ENCODE results near the gene LHFPL4.
A peak's percentile ranks its signal among the peaks of the same experiment; 100 is the strongest.
"Not testable (repeated sequence)": the region's sequence is repeated elsewhere in the genome, so short reads cannot be mapped to it uniquely, and the experiment has no call there.

The LHFPL4 gene

DNA sequence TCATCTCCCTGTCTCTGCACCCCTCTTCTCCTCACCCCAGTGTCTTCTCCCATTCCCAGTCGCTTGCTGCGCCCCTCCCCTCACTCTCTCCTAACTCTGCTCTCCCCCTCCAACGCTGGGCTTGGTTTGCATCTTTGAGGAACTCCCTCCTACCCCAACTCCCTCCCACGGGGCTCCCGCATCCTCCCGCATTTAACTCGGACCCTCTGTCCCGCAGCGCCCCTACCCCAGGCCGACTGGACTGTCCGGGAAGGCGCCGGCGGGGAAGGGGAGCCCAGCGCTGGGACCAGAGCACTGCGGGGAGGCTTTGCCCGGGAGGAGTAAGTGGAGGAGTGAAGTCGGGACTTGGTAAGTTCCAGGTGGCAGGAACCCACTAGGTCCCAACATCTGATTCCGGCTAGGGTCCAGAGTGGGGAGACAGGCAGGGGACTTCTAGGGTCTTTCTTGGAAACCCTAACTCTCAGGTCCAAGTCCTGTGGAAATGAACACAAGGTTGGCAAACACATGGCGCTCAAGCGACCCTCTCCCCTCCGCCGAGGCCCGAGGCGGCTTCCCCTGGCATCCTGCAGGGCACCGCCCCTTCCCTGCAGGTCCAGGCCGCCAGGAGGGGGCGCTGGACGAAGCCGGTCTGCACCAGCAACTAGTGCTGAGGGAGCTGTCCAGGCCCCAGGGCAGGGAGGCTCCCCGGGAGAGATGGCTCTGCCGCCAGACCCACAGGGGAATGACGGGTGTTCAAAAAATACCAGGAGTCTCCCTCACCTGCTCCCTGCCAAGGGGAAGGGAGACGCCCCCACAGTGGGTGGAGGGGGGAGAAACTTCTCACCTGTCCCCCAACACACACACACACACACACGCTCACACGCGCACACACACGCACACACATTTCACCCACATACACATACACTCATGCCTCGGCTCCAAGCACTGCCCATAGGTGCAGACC is 53.2 kb downstream of the LHFPL4 start:
- H3K36me3 ChIP-seq (ENCODE audit: control insufficient read depth, insufficient read depth, low read length): no peaks in the 10 kb centered on the region
- peaks cover 13% of the 10 kb centered on the region for H3K4me1 ChIP-seq (ENCODE audit: control insufficient read depth, insufficient read depth, low read length, poor library complexity, severe bottlenecking)
- WGBS, 2 experiments (ENCODE audit: insufficient coverage in 2 of 2): 2 to 4% methylated on average over 19 to 26 of the region's 39 CpGs
- peak overlapping the region; percentile 19 for H3K4me3 ChIP-seq (ENCODE audit: extremely low read depth, insufficient read depth, low read length, poor library complexity, severe bottlenecking)
- no peak overlapping the region for H3K27ac ChIP-seq (ENCODE audit: low read depth, low read length, severe bottlenecking)
- H3K9me3 ChIP-seq (ENCODE audit: control insufficient read depth, low read length): no peaks in the 10 kb centered on the region

DNA sequence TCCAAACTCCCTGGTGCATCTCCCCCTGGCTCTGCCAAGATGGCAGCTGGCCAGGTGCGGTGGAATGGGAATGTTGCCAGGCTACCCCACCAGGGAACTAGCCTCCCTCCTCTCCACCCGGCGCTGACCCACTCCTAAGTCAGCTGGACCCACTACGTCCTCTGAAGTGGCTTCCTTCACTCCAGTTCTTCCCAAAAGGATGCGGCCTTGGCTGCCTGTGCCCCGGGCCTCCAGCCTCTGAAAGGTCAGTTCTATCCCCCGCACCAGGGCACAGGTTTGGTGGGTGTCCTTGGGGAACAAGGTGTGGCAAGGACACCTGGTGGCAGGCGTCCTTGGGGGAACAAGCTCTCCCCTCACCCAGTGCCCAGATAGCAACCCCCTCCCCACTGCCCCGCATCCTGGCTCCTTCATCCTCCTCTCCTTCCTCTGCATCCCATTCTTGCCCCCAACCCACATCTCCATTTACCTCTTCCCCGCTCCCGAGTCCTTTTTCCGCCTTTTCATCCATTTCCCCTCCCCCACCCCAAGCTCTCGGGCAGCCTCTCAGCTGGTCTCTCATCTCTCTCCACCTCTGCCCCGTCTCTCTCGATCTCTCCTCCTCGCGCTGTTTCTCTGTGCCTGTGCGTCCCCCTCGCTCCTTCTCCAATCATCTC is 54.0 kb downstream of the LHFPL4 start:
- no peaks in the 10 kb centered on the region for H3K36me3 ChIP-seq (ENCODE audit: control insufficient read depth, insufficient read depth, low read length)
- no peaks in the 10 kb centered on the region for H3K9me3 ChIP-seq (ENCODE audit: control insufficient read depth, low read length)
- H3K4me1 ChIP-seq (ENCODE audit: control insufficient read depth, insufficient read depth, low read length, poor library complexity, severe bottlenecking): peaks cover 13% of the 10 kb centered on the region
- WGBS, 2 experiments (ENCODE audit: insufficient coverage in 2 of 2): 39 to 40% methylated on average over 17 to 18 of the region's 19 CpGs
- H3K4me3 ChIP-seq (ENCODE audit: extremely low read depth, insufficient read depth, low read length, poor library complexity, severe bottlenecking): peak overlapping the region; percentile 19
- H3K27ac ChIP-seq (ENCODE audit: low read depth, low read length, severe bottlenecking): no peak overlapping the region

DNA sequence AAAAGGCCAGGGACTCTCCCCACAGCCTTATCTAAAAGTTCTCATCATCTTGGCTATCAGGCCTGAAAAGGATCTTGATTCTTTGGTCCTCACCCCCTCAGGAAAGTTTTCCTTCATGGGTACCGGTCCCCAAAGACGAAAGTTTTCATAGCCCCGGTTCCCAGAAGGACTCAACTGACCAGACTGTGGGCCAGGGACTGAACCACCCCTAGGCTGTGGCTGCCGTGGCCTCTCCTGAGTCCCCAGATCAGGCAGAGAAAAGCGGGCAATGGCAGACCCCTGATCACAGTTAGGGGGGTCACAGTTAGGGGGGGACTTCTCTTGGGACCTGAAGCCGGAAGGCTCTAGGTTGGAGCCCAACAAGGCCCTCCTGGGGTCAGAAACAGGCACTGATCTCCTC is 54.8 kb downstream of the LHFPL4 start:
- Histone ChIP-seq H3K9me3 (ENCODE audit: control insufficient read depth, low read length) (no peaks in the 10 kb centered on the region), H3K27ac (ENCODE audit: low read depth, low read length, severe bottlenecking) (no peak overlapping the region), H3K36me3 (ENCODE audit: control insufficient read depth, insufficient read depth, low read length) (no peaks in the 10 kb centered on the region), H3K4me1 (ENCODE audit: control insufficient read depth, insufficient read depth, low read length, poor library complexity, severe bottlenecking) (peaks cover 13% of the 10 kb centered on the region), H3K4me3 (ENCODE audit: extremely low read depth, insufficient read depth, low read length, poor library complexity, severe bottlenecking) (no peak overlapping the region)
- 91 to 100% methylated on average over 4 to 6 of the region's 6 CpGs for WGBS, 2 experiments (ENCODE audit: insufficient coverage in 2 of 2)

DNA sequence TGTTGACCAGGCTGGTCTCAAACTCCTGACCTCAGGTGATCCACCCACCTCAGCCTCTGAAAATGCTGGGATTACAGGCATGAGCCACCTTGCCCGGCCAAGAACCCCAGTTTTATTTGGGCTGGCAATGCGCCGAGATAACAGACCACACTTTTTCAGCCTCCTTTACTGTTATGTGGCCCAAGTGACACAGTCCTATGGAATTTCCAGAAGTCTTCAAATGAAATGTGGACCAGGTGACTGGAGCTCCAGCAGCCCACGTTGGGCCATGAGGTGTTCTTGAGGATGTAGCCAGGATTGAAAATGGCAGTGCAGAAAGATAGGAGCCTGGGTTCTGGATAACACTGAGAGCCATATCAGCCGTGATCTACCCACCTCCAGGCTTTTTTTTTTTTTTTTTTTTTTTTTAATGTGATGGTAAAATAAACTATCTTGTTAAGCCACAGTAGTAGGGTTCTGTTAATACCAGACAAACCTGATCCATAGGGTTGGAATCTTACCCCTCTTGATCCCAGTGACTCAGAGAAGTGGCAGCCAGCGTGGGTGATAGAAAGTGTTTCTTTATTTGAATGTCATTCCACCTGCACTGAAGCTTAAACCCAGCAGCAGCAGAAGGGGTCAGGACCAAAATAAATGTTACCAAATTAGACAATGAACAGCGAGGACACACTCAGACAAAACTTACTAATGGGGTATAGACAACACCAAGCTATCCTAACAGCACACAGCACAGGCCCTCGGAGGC is 55.6 kb downstream of the LHFPL4 start:
- peaks cover 13% of the 10 kb centered on the region for H3K4me1 ChIP-seq (ENCODE audit: control insufficient read depth, insufficient read depth, low read length, poor library complexity, severe bottlenecking)
- no peaks in the 10 kb centered on the region for H3K9me3 ChIP-seq (ENCODE audit: control insufficient read depth, low read length)
- WGBS, 2 experiments (ENCODE audit: insufficient coverage in 2 of 2): 79 to 85% methylated on average over 4 to 6 of the region's 8 CpGs
- H3K27ac ChIP-seq (ENCODE audit: low read depth, low read length, severe bottlenecking): no peak overlapping the region
- no peaks in the 10 kb centered on the region for H3K36me3 ChIP-seq (ENCODE audit: control insufficient read depth, insufficient read depth, low read length)
- no peak overlapping the region for H3K4me3 ChIP-seq (ENCODE audit: extremely low read depth, insufficient read depth, low read length, poor library complexity, severe bottlenecking)

- H3K27ac ChIP-seq (ENCODE audit: low read depth, low read length, severe bottlenecking): no peak overlapping the region
- H3K4me3 ChIP-seq (ENCODE audit: extremely low read depth, insufficient read depth, low read length, poor library complexity, severe bottlenecking): no peak overlapping the region
- WGBS, 2 experiments (ENCODE audit: insufficient coverage in 2 of 2): 86 to 87% methylated on average over 6 of the region's 6 CpGs
- peaks cover 13% of the 10 kb centered on the region for H3K4me1 ChIP-seq (ENCODE audit: control insufficient read depth, insufficient read depth, low read length, poor library complexity, severe bottlenecking)
- no peaks in the 10 kb centered on the region for H3K36me3 ChIP-seq (ENCODE audit: control insufficient read depth, insufficient read depth, low read length)
- no peaks in the 10 kb centered on the region for H3K9me3 ChIP-seq (ENCODE audit: control insufficient read depth, low read length)
Measured at GRCh38 chr3:9496893-9497292, 56.7 kb downstream of the LHFPL4 start.

GRCh38 chr3:9494036-9494435 is 59.6 kb downstream of the LHFPL4 start:
- 95% methylated on average over 14 of the region's 15 CpGs for WGBS, 2 experiments (ENCODE audit: insufficient coverage in 2 of 2)
- not testable (repeated sequence) for H3K4me1 ChIP-seq (ENCODE audit: control insufficient read depth, insufficient read depth, low read length, poor library complexity, severe bottlenecking); H3K36me3 ChIP-seq (ENCODE audit: control insufficient read depth, insufficient read depth, low read length); H3K9me3 ChIP-seq (ENCODE audit: control insufficient read depth, low read length); H3K4me3 ChIP-seq (ENCODE audit: extremely low read depth, insufficient read depth, low read length, poor library complexity, severe bottlenecking); H3K27ac ChIP-seq (ENCODE audit: low read depth, low read length, severe bottlenecking)

DNA sequence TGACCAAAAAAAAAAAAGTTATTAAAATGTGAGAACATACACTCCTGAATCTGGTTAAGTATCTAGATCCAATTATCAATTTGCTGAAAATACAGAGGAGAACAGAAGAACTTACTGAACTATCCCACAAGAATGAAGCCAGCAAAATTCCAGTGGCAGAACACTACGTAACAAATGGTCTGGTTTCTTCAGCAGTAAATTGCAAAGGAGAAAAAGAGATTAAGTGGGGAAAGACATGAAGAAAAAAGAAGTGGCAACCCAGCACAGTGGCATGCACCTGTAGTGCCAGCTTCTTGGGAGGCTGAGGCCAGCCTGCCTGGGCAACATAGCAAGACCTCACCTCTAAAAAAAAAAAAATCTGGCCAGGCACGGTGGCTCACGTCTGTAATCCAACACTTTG is 62.1 kb downstream of the LHFPL4 start:
- 45 to 80% methylated on average over 2 of the region's 3 CpGs for WGBS, 2 experiments (ENCODE audit: insufficient coverage in 2 of 2)
- Histone ChIP-seq H3K4me1 (ENCODE audit: control insufficient read depth, insufficient read depth, low read length, poor library complexity, severe bottlenecking) (no peaks in the 10 kb centered on the region), H3K27ac (ENCODE audit: low read depth, low read length, severe bottlenecking) (no peak overlapping the region), H3K4me3 (ENCODE audit: extremely low read depth, insufficient read depth, low read length, poor library complexity, severe bottlenecking) (no peak overlapping the region), H3K36me3 (ENCODE audit: control insufficient read depth, insufficient read depth, low read length) (peaks cover 3% of the 10 kb centered on the region), H3K9me3 (ENCODE audit: control insufficient read depth, low read length) (no peaks in the 10 kb centered on the region)

DNA sequence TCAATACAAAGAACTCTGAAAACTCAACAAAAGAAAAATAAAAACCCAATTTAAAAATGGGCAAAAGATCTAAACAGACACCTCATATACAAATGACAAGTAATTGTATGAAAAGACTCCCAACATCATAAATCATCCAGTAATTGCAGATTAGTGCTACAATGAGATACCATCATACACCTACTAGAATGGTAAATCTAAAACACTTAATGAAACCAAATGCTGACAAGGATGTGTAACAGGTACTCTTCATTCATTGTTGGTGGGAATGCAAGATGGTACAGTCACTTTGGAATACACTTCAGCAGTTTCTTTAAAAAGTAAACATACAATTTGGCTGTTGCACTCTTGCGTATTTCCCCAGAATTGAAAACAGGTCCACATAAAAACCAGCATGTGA is 68.4 kb downstream of the LHFPL4 start:
- Histone ChIP-seq H3K9me3 (ENCODE audit: control insufficient read depth, low read length) (no peaks in the 10 kb centered on the region), H3K27ac (ENCODE audit: low read depth, low read length, severe bottlenecking) (no peak overlapping the region), H3K4me1 (ENCODE audit: control insufficient read depth, insufficient read depth, low read length, poor library complexity, severe bottlenecking) (no peaks in the 10 kb centered on the region), H3K36me3 (ENCODE audit: control insufficient read depth, insufficient read depth, low read length) (peaks cover 42% of the 10 kb centered on the region), H3K4me3 (ENCODE audit: extremely low read depth, insufficient read depth, low read length, poor library complexity, severe bottlenecking) (no peak overlapping the region)
- WGBS, 2 experiments (ENCODE audit: insufficient coverage in 2 of 2): 83 to 100% methylated on average over 1 of the region's 1 CpG

- no peak overlapping the region for H3K4me3 ChIP-seq (ENCODE audit: extremely low read depth, insufficient read depth, low read length, poor library complexity, severe bottlenecking)
- H3K4me1 ChIP-seq (ENCODE audit: control insufficient read depth, insufficient read depth, low read length, poor library complexity, severe bottlenecking): no peaks in the 10 kb centered on the region
- H3K9me3 ChIP-seq (ENCODE audit: control insufficient read depth, low read length): no peaks in the 10 kb centered on the region
- WGBS, 2 experiments (ENCODE audit: insufficient coverage in 2 of 2): no CpG with 5 or more reads among the region's 1 CpG
- peaks cover 80% of the 10 kb centered on the region for H3K36me3 ChIP-seq (ENCODE audit: control insufficient read depth, insufficient read depth, low read length)
- no peak overlapping the region for H3K27ac ChIP-seq (ENCODE audit: low read depth, low read length, severe bottlenecking)
Measured at GRCh38 chr3:9480265-9480664, 73.4 kb downstream of the LHFPL4 start.

- Histone ChIP-seq H3K36me3 (ENCODE audit: control insufficient read depth, insufficient read depth, low read length) (peaks cover 96% of the 10 kb centered on the region), H3K4me1 (ENCODE audit: control insufficient read depth, insufficient read depth, low read length, poor library complexity, severe bottlenecking) (no peaks in the 10 kb centered on the region), H3K4me3 (ENCODE audit: extremely low read depth, insufficient read depth, low read length, poor library complexity, severe bottlenecking) (no peak overlapping the region), H3K27ac (ENCODE audit: low read depth, low read length, severe bottlenecking) (no peak overlapping the region), H3K9me3 (ENCODE audit: control insufficient read depth, low read length) (no peaks in the 10 kb centered on the region)
- 98 to 100% methylated on average over 1 to 4 of the region's 5 CpGs for WGBS, 2 experiments (ENCODE audit: insufficient coverage in 2 of 2)
Measured at GRCh38 chr3:9476935-9477334, 76.7 kb downstream of the LHFPL4 start.
